ENCODE measurements around the gene EXOC4.

EXOC4 gene

GRCh38 chr7:133937786-133938185 lies 684.9 kb downstream of the EXOC4 start:
- DNase-seq (ENCODE audit: low read depth): no peak

- no peak for DNase-seq (ENCODE audit: low read depth)
These were observed 687.5 kb downstream of the EXOC4 start for GRCh38 chr7:133940368-133940767.

GRCh38 chr7:133941496-133941895 lies 688.6 kb downstream of the EXOC4 start:
- DNase-seq (ENCODE audit: low read depth): no peak

- DNase-seq (ENCODE audit: low read depth): no peak
These were observed 692.6 kb downstream of the EXOC4 start for GRCh38 chr7:133945497-133945896.

GRCh38 chr7:133947458-133948254 lies 694.8 kb downstream of the EXOC4 start:
- no peak for DNase-seq (ENCODE audit: low read depth)

- no peak for DNase-seq (ENCODE audit: low read depth)
These were observed 695.7 kb downstream of the EXOC4 start for GRCh38 chr7:133948588-133948987.

GRCh38 chr7:133950855-133951254 lies 698.0 kb downstream of the EXOC4 start:
- DNase-seq (ENCODE audit: low read depth): no peak

GRCh38 chr7:133955208-133955607 lies 702.3 kb downstream of the EXOC4 start:
- no peak for DNase-seq (ENCODE audit: low read depth)

- no peak for DNase-seq (ENCODE audit: low read depth)
These were observed 705.0 kb downstream of the EXOC4 start for GRCh38 chr7:133957845-133958244.

GRCh38 chr7:133958822-133959221 lies 705.9 kb downstream of the EXOC4 start:
- DNase-seq (ENCODE audit: low read depth): no peak

- DNase-seq (ENCODE audit: low read depth): no peak
These were observed 706.6 kb downstream of the EXOC4 start for GRCh38 chr7:133959505-133959904.

GRCh38 chr7:133961724-133962123 lies 708.8 kb downstream of the EXOC4 start:
- no peak for DNase-seq (ENCODE audit: low read depth)

GRCh38 chr7:133962646-133963045 lies 709.8 kb downstream of the EXOC4 start:
- DNase-seq (ENCODE audit: low read depth): no peak

GRCh38 chr7:133963629-133964028 lies 710.8 kb downstream of the EXOC4 start:
- no peak for DNase-seq (ENCODE audit: low read depth)

GRCh38 chr7:133971625-133972024 lies 718.7 kb downstream of the EXOC4 start:
- no peak for DNase-seq (ENCODE audit: low read depth)

- DNase-seq (ENCODE audit: low read depth): no peak
These were observed 720.8 kb downstream of the EXOC4 start for GRCh38 chr7:133973710-133974109.

- DNase-seq (ENCODE audit: low read depth): no peak
These were observed 722.3 kb downstream of the EXOC4 start for GRCh38 chr7:133975130-133975529.

- DNase-seq (ENCODE audit: low read depth): no peak
These were observed 723.3 kb downstream of the EXOC4 start for GRCh38 chr7:133976140-133976539.

GRCh38 chr7:133977409-133978274 lies 724.8 kb downstream of the EXOC4 start:
- no peak for DNase-seq (ENCODE audit: low read depth)

GRCh38 chr7:133978502-133979295 lies 725.8 kb downstream of the EXOC4 start:
- no peak for DNase-seq (ENCODE audit: low read depth)

GRCh38 chr7:133980804-133981203 lies 727.9 kb downstream of the EXOC4 start:
- no peak for DNase-seq (ENCODE audit: low read depth)

- DNase-seq (ENCODE audit: low read depth): no peak
These were observed 731.0 kb downstream of the EXOC4 start for GRCh38 chr7:133983685-133984419.
